ENCODE measurements around the gene TOP1.
A peak's percentile ranks its signal among the peaks of the same experiment; 100 is the strongest.

TOP1 gene

DNA sequence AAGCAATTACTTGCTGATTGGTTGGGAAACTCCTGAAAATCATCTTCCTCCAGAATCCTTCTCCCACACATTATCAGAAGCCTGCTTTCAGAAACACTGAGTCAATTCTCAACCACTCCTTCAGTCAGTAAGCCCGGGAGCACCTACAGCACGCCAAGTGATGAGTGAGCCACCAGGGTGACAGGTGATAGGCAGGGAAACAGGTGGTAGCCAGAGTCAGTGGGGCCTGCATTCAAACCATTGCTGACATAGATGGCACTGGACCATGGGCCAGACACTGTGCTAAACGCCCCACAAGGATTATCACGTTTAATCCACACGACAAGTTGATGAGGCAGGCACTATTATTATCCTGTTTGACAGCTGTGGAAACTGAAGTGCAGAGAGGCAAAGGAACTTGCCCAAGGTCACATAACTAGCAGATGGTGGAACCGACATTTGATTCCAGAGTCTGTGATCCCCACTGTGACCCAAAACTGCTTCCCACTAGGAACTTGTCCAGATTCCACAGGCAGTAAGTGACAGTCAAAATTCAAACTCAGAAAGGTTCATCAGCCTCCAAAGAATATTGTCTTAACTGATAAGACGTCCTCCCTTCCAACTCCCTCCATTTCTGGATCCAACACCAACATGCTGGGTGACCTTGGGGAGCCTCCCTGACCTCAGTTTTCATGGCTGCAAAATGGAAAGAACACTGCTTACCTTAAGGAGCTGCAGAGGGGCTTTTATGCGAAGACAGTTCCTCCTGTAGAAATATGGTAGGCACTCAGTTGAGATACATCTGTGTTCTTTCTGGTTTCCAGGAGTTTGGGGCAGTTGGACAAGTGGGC lies 23.9 kb upstream of the TOP1 start:
- DNase-seq: no peak

DNA sequence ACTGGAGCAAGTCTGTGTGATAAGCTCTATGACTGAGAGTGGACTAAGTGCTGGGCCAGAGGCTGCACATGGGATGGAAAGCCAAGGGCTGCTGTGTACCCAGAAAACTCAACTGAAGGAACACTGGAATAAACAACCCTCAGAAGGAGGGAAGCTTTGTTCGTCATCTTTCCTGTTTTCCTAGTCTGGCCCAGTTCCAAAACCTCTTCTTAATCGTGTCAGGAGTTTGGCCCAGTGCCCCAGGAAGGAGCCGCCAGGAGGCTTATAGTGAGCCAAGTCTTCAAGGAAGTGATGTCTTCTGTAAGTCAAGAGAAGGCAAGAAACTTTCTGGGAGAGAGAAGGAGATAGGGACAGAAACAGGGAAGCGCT lies 23.3 kb upstream of the TOP1 start:
- no peak for DNase-seq

DNA sequence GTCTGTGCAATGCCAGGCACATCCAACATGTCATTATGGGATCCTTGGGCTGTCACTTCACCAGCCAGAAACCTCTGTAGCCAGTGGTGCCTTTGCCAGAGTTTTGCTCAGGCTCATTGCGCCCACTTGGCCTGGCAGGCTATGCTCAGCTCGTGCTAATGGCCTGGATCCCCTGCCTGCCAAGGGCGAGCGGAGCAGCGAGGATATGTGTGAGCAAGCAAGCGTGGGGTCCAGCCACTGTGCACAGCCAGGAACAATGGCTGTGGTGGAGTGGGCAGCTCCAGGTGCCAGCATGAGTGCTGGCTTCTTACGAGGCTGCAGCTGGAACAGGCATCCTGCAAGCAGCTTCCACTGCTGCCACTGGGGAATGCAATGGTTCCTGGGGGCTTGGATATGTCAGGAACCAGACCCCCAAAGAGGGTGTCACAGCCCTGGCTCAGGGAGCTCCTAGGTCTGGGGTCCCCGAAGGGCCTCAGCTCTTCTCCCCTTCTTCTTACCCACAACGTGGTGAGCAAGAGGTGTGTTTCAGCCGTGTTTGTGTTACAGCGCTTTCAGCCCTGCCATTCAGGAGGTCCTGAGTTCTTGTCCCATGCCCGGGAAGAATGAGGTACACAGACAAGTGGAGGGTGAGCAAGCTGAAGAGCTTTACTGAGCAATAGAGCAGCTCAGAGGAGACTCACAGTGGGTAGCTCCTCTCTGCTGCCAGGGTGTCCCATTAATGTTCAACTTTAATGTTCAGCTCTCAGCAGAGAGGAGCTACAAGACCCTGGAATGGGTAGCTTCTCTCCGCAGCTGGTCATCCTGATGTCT lies 22.3 kb upstream of the TOP1 start:
- DNase-seq: no peak

DNA sequence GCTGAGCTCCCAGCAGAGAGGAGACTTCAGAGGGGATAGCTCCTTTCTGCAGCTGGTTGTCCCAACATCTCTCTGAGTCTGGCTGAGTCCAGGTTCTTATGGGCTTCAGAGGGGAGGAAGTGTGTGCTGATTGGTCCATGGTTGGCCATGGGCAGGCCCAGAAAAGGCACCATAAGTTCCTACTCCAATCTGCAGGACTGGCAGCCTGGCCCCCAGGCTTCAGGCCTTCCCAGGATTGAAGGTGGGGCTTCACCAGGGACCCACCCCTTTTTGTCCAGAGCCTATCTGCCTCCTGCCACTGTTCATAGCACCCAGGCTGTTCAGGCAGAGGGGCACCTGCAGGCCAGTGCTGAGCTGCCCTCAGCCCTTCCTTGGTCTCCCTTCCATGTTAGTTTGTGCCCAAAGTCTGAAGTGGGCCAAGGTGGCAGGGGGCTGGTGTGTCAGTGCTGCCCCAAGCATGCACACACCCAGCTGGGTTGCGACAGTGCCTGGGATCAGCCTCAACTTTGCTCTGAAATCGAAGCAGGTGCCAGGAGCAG lies 21.6 kb upstream of the TOP1 start:
- no peak for DNase-seq

DNA sequence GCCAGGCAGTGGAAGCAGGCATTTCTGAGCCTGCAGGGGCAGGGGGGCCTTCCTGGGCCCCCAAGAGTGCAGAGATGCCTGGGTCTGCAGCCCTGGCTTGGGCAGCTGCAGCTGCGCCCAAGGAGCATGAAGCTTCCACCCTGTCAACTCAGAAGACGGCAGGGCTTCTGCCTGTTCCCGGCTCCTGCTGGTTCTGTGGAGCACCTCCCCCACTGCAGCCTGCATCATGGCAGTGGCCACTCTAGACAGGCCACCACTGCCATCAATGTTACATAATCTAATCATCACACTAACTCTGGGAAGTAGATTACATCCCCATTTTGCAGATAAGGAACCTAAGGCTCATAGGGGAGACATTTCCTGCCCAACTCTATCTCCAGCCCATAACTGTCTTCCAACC lies 21.1 kb upstream of the TOP1 start:
- no peak for DNase-seq

DNA sequence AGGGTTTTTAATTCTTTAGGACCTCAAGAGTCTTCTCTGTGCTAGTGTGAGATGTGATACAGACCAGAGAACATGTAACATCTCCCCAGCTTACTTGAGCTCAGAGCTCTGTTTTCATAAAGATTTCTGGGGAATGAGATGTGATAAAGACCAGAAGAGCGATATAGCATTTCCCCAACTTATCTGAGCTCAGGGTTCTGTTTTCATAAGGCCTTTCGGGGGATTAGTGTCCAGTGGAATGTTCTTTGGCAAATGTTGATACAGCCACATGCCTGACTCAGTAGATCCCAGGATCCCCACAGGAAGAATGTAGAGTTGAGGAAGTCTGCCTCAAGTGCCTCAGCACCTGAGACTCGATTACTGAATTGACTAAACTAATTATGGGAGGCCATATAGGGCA lies 18.7 kb upstream of the TOP1 start:
- DNase-seq: no peak

DNA sequence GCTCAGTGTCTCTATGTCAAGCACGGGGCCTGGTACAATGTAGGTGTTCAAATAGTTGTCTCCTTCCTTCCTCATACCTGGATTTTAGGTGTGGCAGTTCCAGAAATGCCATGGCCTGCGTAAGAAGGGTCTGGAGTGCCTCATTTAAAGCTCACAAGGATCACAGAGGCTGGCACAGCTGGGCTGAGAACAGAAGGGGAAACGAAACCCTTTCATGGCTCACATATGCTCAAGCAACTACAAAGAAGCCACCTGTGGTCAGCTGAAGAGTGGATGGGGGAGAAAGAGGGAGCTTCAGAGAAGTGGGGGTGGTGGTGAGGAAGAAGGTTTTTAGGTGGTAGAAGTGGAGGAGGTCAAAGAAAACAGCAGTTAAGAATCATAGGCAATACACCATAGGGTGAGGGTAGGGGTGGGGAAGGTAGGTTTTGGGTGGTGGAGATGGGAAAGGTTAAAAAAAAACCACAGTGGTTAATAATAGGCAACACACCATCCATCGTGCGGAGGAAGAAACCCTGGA lies 17.0 kb upstream of the TOP1 start:
- no peak for DNase-seq

DNA sequence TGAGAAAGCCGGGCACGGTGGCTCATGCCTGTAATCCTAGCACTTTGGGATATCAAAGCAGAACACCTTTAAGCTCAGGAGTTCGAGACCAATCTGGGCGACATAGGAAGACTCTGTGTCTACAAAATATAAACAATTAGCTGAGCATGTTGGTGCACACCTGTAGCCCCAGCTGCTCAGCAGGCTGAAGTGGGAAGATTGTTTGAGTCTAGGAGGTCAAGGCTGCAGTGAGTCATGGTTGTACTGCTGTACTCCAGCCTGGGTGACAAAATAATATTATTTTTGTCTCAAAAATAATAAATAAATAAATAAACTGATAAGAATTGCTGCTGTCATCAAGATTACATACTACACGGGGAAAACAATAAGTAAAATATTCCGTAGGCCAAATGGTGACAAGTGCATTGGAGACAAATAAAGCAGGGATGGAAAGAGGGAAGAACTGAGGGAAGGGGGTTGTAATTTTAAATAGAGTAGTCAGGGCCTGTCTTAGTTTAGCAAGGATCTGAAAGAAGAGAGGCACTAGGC lies 14.0 kb upstream of the TOP1 start:
- no peak for DNase-seq

DNA sequence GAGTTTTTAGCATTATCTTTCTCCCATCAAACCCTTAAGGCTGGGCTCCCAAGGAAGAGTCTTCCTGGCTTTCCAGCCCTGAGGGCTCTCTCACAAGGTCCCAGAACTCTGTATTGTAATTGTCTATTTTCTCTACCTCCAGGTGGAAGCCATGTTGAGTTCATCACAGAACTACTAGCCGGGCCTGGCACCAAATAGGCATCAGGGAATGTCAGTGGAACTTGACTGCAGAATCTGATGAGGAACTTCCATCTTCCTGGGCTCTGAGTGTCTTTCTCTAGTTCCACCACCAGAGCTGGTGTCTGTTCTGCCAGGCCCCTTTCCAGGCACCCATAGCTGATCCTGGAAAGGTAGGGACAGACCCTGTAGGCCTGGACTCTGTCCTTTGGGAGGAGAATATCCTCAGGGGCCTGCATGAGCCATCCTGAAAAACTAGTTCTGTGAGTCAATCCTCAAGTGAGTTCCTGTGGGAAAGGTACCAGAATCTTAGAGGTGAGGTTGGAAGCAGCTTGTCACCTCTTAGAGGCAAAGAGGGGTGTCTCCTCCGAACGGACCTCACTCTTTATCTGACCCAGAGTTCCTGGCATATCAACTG lies 11.1 kb upstream of the TOP1 start:
- no peak for DNase-seq

DNA sequence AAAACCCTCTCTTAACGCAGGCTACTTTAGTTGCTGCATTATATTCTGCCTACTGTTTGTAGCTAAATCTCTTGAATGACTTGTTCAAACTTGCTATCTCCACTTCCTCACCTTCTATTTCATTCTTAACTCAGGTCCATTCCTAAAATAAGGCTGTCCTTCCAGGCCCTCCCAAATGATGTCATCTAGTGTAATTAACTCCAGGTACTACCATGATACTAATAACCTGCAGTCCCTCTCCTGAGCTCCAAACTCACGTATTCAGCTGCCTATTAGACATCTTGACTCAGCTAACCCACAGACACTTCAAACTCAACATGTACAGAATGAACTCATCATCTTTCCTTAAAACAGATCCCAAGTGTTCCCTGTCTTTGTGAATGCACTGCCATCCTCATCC lies 10.5 kb upstream of the TOP1 start:
- no peak for DNase-seq

DNA sequence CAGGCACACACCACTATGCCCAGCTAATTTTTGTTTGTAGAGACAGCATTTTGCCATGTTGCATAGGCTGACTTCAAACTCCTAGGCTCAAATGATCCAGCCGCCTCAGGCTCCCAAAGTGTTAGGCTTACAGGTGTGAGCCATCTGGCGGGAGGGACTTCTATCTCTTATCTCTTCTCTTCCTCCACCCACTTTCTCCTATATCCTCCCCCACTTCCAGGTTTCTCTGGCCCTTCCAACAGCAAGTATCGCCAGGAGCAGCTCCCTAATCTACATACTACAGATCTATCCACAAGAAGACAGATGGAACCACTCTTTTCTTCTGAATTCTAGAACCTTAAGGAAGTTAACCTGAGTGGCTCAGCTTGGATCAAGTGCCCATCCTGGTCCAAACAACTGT lies 5.1 kb upstream of the TOP1 start:
- DNase-seq: no peak

DNA sequence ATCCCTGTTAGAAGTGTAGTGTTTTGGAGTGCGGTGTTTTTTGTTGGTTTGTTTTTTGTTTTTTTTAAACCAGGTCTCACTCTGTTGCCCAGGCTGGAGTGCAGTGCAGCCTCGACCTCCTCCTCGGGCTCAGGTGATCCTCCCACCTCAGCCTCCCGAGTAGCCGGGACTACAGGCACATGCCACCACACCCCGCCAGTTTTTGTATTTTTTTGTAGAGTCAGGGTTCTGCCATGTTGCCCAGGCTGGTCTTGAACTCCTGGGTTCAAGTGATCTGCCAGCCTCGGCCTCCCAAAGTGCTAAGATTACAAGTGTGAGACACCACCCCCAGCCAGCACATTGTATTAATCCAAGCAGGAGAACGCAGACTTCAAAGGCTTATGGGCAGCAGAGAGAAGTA lies 1.3 kb upstream of the TOP1 start:
- DNase-seq: no peak

DNA sequence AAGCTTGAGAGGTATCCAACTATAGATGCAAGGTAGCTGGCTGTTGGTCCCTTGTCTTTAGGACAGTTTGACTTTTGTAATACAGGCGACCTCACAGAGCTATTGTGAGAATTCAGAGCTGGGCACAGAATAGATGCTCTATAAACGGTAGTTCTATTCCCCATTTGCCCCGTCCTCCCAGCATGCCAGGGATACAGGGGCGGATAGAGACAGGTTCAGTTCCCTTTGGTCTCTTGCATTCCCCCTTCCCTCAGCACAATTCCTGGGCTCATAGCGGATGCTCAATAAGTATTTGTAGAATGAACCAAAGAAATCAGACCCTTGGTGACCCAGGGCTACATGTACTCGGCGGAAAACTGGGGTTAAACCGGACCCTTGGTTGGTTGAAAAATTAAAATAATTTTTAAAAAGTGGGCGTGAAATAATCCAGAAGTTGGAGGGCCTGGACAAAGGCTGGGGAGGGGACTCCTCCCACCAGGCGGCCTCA lies 707 bp upstream of the TOP1 start:
- no peak for DNase-seq

DNA sequence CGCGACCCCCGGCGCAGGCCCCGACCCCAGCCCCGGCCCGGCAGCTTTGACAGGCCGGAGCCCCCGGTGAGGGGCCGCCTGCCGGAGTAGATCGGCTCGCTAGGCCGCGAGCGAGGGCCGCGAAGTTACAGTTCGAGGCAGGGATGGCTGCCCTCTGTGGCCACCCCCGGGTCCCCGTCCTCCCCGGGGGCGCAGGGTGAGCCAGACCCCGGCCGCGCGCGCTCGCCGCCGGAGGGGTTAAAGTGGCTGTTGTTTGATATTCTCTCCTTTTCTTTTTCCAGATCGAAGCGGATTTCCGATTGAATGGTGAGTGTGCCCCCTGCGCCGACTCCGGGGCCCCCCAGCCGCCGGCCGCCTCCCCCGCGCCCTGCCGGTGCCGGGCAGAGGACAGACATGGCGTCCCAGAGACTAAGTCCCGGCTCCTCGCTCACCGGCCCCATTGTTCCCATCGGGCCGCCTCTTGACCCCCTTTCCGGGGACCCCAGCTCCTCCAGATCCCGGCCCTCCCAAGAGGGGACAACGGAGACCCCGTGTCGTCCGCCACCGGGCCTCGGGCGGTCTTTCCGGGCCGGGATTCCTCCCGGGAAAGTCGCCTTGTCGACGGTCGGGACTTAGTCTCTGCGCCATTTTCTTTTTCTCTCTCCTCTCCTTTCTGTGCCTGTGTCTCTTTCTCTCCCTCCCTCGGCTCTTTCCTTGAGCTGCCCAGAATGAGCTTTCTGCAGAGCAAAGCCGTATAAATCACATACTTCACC lies 704 bp downstream of the TOP1 start:
- peak; percentile 61 for DNase-seq

DNA sequence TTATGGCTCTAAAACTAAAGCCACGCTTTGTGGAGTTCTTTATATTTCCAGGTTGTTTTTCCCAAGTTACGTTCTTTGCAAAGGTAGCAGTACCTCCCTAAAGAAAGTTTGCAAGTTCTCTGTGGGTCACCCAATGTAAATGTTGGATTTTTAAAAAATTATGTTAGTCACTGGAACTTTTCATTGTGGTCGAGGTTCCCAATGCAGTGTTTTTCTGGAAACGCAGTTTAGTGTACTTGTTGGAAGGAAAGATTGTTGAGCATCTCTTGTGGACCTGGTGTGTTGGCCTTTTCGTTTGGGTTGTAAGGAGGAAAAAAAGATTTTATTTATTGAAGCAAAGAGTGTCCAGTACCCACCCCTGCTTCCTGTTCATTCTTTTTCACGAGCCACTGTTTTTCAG lies 1.4 kb downstream of the TOP1 start:
- DNase-seq: no peak

DNA sequence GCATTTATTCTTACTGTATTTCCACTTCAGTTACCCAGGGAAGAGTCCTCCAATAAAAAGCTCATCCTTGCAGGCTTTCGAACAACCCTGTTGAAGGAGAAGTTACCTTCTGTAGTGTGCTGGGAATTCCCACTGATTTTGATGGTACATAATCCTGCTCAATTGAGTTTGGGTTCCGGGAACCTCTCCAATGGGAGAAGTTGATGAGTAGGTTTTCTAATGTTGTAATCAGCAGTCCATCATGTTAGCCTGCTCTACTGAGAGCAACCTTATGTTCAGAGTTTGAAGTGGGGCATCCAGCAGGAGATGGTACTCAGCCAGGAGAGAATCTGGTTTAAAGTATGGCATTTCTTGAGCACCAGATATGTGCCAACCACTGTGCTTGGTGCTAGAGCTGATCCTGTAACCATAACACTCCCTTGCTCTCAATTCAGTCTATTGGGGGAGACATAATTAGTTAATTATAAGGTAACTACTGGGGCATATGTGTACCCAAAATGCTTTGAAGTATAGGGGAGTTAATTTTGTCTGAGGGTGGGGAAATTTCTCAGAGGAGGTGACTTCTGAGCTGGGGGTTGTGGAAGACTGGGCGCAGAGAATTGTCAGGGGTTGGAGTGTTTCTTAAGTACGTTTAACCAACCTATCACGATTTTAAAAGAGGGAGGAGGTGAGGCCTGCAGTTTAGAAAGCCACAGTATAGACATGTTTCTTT lies 2.1 kb downstream of the TOP1 start:
- DNase-seq: no peak

DNA sequence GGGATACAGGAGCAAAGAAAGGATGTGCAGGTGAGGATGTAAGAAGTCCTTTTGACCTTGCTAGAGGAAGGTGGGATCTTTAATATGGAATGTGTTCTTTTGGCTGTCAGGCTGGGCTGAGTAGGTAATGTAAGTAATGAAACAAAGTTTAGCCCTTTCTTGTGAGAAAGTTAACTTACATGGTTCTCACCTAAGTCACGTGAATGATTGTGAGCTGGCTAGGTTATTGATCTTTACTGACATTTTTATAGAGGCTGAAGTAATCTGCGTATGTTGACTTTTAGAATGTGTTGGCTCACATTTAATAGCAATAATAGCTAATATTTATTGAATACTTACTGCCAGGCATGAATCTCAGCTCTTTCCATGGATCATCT lies 2.6 kb downstream of the TOP1 start:
- DNase-seq: no peak

DNA sequence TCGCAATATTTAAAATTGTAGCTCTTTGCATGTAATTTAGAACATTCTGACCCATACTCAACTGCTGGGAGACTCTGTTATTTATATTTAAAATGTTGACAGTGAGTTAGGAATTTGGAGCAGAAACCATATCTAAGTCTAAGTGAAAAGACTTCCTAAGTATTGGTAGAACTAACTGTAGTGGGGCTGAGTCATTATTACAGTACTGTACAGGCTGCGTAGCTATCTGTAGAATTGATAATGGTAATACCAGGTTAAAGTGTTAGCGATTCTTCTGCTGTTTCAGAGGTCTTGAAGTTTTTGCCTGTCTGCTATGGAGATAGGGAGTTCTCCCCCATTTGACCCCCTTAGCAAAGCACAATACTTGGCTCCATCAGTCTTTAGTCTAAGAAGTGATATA lies 3.6 kb downstream of the TOP1 start:
- no peak for DNase-seq

DNA sequence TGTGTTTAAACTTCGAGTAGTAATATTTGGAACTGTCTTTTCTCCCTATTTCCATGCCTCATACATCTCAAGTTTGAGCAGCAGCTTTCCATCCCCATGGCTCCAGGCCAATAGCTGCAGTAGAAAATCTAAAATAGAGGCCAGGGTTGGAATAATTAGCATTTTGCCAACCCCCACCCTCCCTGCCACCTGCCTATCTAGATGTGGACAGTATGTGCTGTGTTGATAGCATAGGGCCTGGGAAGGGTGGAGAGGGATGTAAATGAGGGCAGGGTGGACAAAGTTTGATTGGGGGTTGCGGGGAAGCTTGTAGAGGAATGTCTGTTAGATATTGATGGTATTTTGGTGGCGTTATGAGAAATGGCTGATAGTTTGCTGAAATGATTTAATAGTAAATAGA lies 5.6 kb downstream of the TOP1 start:
- DNase-seq: peak; percentile 95

DNA sequence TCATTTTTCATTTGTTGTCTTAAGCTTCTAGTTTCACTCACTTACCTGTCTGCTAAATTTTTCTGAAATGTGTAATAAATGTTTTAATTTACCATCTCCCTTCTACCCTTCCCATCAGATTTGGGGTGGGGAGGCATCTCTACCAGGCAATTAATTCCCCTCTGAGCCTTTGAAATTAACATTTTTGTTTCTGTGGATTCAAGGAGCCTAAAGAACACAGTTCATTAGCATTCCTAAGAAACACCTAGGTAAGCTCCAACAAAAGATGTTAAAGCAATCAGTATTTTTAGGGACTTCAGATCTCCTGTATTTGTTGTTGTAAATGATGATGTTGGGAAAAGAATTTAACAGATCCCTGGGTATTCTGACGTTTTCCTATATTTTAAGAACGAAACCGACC lies 6.6 kb downstream of the TOP1 start:
- no peak for DNase-seq

DNA sequence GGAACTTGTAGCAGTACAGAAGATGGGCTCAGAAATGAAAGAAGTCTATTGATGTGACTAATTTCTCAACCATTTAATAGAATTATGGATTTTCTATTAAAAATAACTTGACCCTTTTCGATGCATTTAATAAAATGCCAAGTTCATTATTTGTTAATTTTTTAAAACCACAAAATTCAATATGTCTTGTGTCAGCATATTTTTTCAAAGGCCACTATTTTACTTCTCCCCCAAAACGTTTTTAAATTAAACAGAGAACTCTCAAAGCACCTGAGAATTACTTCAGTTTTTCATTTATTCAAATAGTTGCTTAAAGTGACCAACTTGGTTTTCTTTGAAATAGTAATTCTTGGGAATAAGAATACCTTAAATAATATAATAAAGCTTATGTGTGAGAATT lies 8.6 kb downstream of the TOP1 start:
- no peak for DNase-seq

All from hematopoietic multipotent progenitor cell treated with erythropoietin and hydrocortisone succinate and interleukin-3 and kit ligand, for 6 days (in vitro differentiated cells).